Fibroblast of skin of scalp (primary cell): ENCODE measurements around the gene ELOF1.
A peak's percentile ranks its signal among the peaks of the same experiment; 100 is the strongest.

Source experiments
- DNase-seq: peaks from one replicate; pipeline ENCODE4 v3.0.0-alpha.2; 2013

ELOF1 gene

GRCh38 chr19:11534538-11534937 lies 24.5 kb downstream of the ELOF1 start:
- no peak for DNase-seq

- DNase-seq: peak; percentile 86
Measured at GRCh38 chr19:11530432-11530831, 28.6 kb downstream of the ELOF1 start.

GRCh38 chr19:11528551-11529341 lies 30.3 kb downstream of the ELOF1 start, which contains the start of gene ECSIT:
Gene ECSIT, minus strand, starts transcription at chr19:11529134. Its CDS starts 9,964 bp downstream, at chr19:11519170.
- DNase-seq: peak; percentile 99

- DNase-seq: no peak
Measured at GRCh38 chr19:11519138-11519537, 39.9 kb downstream of the ELOF1 start.

- no peak for DNase-seq
Measured at GRCh38 chr19:11513946-11514345, 45.1 kb downstream of the ELOF1 start.

GRCh38 chr19:11510444-11510843 lies 48.6 kb downstream of the ELOF1 start:
- no peak for DNase-seq

GRCh38 chr19:11507370-11508078 lies 51.5 kb downstream of the ELOF1 start:
- no peak for DNase-seq

GRCh38 chr19:11506967-11507366 lies 52.1 kb downstream of the ELOF1 start:
- DNase-seq: no peak

- DNase-seq: no peak
Measured at GRCh38 chr19:11506101-11506555, 52.9 kb downstream of the ELOF1 start.

GRCh38 chr19:11505504-11506100 lies 53.4 kb downstream of the ELOF1 start, which contains the start of gene ZNF653:
Gene ZNF653, minus strand, starts transcription at chr19:11505839. Its CDS starts 53 bp downstream, at chr19:11505786.
- DNase-seq: peak; percentile 97

- DNase-seq: peak; percentile 96
Measured at GRCh38 chr19:11505032-11505503, 54.0 kb downstream of the ELOF1 start.

- no peak for DNase-seq
Measured at GRCh38 chr19:11504502-11505031, 54.5 kb downstream of the ELOF1 start.
